ENCODE data around the gene ADGRG4.

Gene ADGRG4

DNA sequence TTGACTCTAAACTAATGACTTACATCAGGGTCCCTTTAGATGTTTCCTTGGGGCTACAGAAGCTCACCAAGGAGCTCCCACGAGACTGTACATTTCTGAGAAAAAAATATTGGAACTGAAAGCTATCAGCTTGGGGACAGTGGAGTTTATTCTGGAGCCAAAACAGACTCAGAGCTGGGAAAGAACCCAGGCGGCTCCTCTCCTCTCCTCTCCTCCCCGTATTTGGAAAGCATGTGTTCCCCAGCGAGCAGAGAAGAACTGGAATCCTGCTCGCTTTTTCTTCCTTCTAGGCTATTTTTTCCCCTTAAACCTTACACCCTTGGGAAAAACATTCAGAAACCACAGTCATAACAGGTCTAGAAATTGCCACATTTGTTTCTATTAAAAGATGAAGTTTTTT, 45.2 kb upstream of the ADGRG4 start:
- ChIA-PET CTCF (interaction anchor here (0.6 to 4.3 kb wide), 4 partner anchors 8 to 227 kb away, joined by 4 to 25 read pairs (median 4); no protein-coding TSS in a partner anchor), POLR2A (no interaction called here)
- no peak overlapping the region for H3K27ac ChIP-seq (ENCODE audit: extremely low read depth, low read depth, low read length)
- no peaks in the 10 kb centered on the region for H3K9me3 ChIP-seq (ENCODE audit: control insufficient read depth, insufficient read depth, low read depth, low read length)
- peaks cover 4% of the 10 kb centered on the region; the same call in 1 of the 2 replicates for H3K4me1 ChIP-seq (ENCODE audit: control insufficient read depth, insufficient read depth, low read length)
- no peaks in the 10 kb centered on the region for H3K36me3 ChIP-seq (ENCODE audit: control insufficient read depth in 2 of 2, insufficient read depth in 1 of 2, low read length in 2 of 2)
- no peak overlapping the region for H3K4me3 ChIP-seq (ENCODE audit: low read depth, low read length)
- TF ChIP-seq ZNF777 (tag by site-specific recombination; IDR thresholded peaks at IDR 0.05; ENCODE audit: borderline replicate concordance) (no peak), ZNF335 (tag by site-specific recombination; conservative IDR thresholded peaks at IDR 0.05) (no peak), ZNF416 (tag by site-specific recombination; IDR thresholded peaks at IDR 0.05) (no peak), ZNF629 (tag by site-specific recombination; IDR thresholded peaks at IDR 0.05) (no peak), ZNF350 (tag by site-specific recombination; IDR thresholded peaks at IDR 0.05) (no peak), ZBTB17 (tag by site-specific recombination; IDR thresholded peaks at IDR 0.05) (no peak), ZFP37 (tag by site-specific recombination; IDR thresholded peaks at IDR 0.05) (no peak), ZNF658 (tag by site-specific recombination; IDR thresholded peaks at IDR 0.05) (no peak)
- TF ChIP-seq, protein P1, sequence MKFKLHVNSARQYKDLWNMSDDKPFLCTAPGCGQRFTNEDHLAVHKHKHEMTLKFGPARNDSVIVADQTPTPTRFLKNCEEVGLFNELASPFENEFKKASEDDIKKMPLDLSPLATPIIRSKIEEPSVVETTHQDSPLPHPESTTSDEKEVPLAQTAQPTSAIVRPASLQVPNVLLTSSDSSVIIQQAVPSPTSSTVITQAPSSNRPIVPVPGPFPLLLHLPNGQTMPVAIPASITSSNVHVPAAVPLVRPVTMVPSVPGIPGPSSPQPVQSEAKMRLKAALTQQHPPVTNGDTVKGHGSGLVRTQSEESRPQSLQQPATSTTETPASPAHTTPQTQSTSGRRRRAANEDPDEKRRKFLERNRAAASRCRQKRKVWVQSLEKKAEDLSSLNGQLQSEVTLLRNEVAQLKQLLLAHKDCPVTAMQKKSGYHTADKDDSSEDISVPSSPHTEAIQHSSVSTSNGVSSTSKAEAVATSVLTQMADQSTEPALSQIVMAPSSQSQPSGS (tag by site-specific recombination; IDR thresholded peaks at IDR 0.05; ENCODE audit: low read depth), result no peak
- TF ChIP-seq, protein P2, sequence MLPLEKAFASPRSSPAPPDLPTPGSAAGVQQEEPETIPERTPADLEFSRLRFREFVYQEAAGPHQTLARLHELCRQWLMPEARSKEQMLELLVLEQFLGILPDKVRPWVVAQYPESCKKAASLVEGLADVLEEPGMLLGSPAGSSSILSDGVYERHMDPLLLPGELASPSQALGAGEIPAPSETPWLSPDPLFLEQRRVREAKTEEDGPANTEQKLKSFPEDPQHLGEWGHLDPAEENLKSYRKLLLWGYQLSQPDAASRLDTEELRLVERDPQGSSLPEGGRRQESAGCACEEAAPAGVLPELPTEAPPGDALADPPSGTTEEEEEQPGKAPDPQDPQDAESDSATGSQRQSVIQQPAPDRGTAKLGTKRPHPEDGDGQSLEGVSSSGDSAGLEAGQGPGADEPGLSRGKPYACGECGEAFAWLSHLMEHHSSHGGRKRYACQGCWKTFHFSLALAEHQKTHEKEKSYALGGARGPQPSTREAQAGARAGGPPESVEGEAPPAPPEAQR (tag by site-specific recombination; IDR thresholded peaks at IDR 0.05), result no peak
- TF ChIP-seq, protein P3, sequence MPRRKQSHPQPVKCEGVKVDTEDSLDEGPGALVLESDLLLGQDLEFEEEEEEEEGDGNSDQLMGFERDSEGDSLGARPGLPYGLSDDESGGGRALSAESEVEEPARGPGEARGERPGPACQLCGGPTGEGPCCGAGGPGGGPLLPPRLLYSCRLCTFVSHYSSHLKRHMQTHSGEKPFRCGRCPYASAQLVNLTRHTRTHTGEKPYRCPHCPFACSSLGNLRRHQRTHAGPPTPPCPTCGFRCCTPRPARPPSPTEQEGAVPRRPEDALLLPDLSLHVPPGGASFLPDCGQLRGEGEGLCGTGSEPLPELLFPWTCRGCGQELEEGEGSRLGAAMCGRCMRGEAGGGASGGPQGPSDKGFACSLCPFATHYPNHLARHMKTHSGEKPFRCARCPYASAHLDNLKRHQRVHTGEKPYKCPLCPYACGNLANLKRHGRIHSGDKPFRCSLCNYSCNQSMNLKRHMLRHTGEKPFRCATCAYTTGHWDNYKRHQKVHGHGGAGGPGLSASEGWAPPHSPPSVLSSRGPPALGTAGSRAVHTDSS (tag by site-specific recombination; IDR thresholded peaks at IDR 0.05), result no peak
- TF ChIP-seq, protein P4, sequence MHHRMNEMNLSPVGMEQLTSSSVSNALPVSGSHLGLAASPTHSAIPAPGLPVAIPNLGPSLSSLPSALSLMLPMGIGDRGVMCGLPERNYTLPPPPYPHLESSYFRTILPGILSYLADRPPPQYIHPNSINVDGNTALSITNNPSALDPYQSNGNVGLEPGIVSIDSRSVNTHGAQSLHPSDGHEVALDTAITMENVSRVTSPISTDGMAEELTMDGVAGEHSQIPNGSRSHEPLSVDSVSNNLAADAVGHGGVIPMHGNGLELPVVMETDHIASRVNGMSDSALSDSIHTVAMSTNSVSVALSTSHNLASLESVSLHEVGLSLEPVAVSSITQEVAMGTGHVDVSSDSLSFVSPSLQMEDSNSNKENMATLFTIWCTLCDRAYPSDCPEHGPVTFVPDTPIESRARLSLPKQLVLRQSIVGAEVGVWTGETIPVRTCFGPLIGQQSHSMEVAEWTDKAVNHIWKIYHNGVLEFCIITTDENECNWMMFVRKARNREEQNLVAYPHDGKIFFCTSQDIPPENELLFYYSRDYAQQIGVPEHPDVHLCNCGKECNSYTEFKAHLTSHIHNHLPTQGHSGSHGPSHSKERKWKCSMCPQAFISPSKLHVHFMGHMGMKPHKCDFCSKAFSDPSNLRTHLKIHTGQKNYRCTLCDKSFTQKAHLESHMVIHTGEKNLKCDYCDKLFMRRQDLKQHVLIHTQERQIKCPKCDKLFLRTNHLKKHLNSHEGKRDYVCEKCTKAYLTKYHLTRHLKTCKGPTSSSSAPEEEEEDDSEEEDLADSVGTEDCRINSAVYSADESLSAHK (tag by site-specific recombination; IDR thresholded peaks at IDR 0.05), result no peak
- TF ChIP-seq, protein P5, sequence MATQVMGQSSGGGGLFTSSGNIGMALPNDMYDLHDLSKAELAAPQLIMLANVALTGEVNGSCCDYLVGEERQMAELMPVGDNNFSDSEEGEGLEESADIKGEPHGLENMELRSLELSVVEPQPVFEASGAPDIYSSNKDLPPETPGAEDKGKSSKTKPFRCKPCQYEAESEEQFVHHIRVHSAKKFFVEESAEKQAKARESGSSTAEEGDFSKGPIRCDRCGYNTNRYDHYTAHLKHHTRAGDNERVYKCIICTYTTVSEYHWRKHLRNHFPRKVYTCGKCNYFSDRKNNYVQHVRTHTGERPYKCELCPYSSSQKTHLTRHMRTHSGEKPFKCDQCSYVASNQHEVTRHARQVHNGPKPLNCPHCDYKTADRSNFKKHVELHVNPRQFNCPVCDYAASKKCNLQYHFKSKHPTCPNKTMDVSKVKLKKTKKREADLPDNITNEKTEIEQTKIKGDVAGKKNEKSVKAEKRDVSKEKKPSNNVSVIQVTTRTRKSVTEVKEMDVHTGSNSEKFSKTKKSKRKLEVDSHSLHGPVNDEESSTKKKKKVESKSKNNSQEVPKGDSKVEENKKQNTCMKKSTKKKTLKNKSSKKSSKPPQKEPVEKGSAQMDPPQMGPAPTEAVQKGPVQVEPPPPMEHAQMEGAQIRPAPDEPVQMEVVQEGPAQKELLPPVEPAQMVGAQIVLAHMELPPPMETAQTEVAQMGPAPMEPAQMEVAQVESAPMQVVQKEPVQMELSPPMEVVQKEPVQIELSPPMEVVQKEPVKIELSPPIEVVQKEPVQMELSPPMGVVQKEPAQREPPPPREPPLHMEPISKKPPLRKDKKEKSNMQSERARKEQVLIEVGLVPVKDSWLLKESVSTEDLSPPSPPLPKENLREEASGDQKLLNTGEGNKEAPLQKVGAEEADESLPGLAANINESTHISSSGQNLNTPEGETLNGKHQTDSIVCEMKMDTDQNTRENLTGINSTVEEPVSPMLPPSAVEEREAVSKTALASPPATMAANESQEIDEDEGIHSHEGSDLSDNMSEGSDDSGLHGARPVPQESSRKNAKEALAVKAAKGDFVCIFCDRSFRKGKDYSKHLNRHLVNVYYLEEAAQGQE (tag by site-specific recombination; IDR thresholded peaks at IDR 0.05), result no peak

DNA sequence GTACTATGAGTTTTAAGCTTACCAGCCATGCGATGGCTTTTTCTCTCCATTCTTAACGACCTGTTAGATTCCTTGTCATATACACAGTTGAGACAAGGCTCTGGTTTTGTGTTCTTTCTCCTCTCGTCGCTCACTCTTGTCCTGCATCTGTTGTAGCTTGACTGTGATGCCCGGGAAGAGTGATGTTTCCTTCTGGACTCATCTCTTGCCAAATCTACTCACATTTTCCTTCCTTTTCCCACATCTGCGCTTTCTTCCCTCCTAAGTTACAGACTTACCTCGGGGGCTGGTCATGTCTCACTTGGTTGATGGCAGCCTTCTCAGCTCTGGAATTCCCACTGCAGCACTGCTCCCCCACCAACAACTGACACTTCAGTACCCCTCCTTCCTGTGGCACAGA, 44.7 kb upstream of the ADGRG4 start:
- TF ChIP-seq, protein P6, sequence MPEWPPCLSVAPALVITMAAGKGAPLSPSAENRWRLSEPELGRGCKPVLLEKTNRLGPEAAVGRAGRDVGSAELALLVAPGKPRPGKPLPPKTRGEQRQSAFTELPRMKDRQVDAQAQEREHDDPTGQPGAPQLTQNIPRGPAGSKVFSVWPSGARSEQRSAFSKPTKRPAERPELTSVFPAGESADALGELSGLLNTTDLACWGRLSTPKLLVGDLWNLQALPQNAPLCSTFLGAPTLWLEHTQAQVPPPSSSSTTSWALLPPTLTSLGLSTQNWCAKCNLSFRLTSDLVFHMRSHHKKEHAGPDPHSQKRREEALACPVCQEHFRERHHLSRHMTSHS (tag by site-specific recombination; IDR thresholded peaks at IDR 0.05), result no peak
- TF ChIP-seq SCRT2 (tag by site-specific recombination; IDR thresholded peaks at IDR 0.05), result peak; percentile 37; the same call in 1 of the 2 replicates
- no peak overlapping the region for H3K4me3 ChIP-seq (ENCODE audit: low read depth, low read length)
- H3K9me3 ChIP-seq (ENCODE audit: control insufficient read depth, insufficient read depth, low read depth, low read length), result no peaks in the 10 kb centered on the region
- no peak overlapping the region for H3K27ac ChIP-seq (ENCODE audit: extremely low read depth, low read depth, low read length)
- POLR2A ChIA-PET, result no interaction called here
- H3K36me3 ChIP-seq (ENCODE audit: control insufficient read depth in 2 of 2, insufficient read depth in 1 of 2, low read length in 2 of 2), result no peaks in the 10 kb centered on the region
- CTCF ChIA-PET, result interaction anchor here (0.6 to 4.3 kb wide), 4 partner anchors 8 to 227 kb away, joined by 4 to 25 read pairs (median 4); no protein-coding TSS in a partner anchor
- H3K4me1 ChIP-seq (ENCODE audit: control insufficient read depth, insufficient read depth, low read length), result peaks cover 4% of the 10 kb centered on the region; the same call in 1 of the 2 replicates

Measured in HEK293 (cell line).